ENCODE results near the gene DLG2. TPM values are rescaled to one million over a fixed set of nuclear protein-coding genes. Genes with fewer than 3 reads are reported as not detected.

The DLG2 gene
- total RNA-seq, 4 donors from 2014 or later, result 2.9 to 30.2 (median 22.6) TPM

DNA sequence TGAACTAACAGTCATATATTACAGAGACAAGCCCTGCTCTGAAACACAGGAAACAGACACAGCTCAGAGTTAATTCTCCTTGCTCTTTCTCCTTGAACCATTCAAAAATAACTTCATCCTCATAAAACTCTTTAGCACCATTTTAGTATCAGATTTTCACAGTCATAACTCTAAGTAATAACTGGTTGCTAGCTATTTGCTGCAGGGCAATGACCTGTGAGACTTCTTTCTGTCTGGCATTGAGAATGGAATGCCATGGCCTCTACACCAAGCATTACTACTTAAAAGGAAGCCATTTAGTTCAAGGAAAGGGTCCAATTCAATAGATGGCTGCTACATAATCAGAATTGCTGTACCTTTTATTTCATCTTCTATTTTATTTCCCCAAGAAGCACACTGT is 2154.3 kb downstream of the DLG2 start:
- TF ChIP-seq POLR2A (IDR thresholded peaks at IDR 0.05), result no peak
- no peak for TF ChIP-seq CTCF (IDR thresholded peaks at IDR 0.05)
- Histone ChIP-seq H3K4me3 (no peak overlapping the region), H3K36me3 (no peaks in the 10 kb centered on the region), H3K9me3 (no peaks in the 10 kb centered on the region), H3K27ac (peak overlapping the region; percentile 42 to 58), H3K4me1 (no peaks in the 10 kb centered on the region), H3K27me3 (no peaks in the 10 kb centered on the region)
- intact Hi-C loops (cut with DNase I; ENCODE audit: low total_unique reads), result no loop called here
- DNase-seq, result no peak

- H3K27me3 ChIP-seq, result no peaks in the 10 kb centered on the region
- no peaks in the 10 kb centered on the region for H3K36me3 ChIP-seq
- intact Hi-C loops (cut with DNase I; ENCODE audit: low total_unique reads), result no loop called here
- H3K4me1 ChIP-seq, result no peaks in the 10 kb centered on the region
- peak overlapping the region; percentile 42 to 58 for H3K27ac ChIP-seq
- H3K9me3 ChIP-seq, result no peaks in the 10 kb centered on the region
- H3K4me3 ChIP-seq, result no peak overlapping the region
- TF ChIP-seq CTCF (IDR thresholded peaks at IDR 0.05) (no peak), POLR2A (IDR thresholded peaks at IDR 0.05) (no peak)
- DNase-seq, result no peak
Observed at GRCh38 chr11:83471831-83472727, 2155.1 kb downstream of the DLG2 start.

DNA sequence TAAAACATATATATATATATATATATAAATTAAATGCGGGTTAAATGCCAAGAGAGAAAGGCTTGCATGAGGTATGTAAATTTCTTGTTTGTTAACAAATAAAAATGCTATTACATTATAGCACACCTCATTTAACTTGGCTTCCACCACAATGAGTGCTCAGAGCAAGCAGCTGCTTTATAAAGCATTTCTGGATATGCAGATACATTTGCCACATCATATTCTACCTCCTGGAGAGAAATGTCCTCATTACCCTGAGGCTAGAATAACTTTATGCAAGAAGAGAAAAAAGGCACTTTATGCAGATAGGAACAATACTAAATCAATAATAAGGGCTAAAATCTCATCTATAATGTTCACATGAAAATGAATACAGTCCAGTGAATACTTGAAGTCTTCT is 2159.3 kb downstream of the DLG2 start:
- no peak overlapping the region for H3K4me3 ChIP-seq
- no peaks in the 10 kb centered on the region for H3K27me3 ChIP-seq
- no peak overlapping the region for H3K27ac ChIP-seq
- DNase-seq, result no peak
- no peaks in the 10 kb centered on the region for H3K9me3 ChIP-seq
- H3K4me1 ChIP-seq, result no peaks in the 10 kb centered on the region
- TF ChIP-seq POLR2A (IDR thresholded peaks at IDR 0.05) (no peak), CTCF (IDR thresholded peaks at IDR 0.05) (no peak)
- intact Hi-C loops (cut with DNase I; ENCODE audit: low total_unique reads), result no loop called here
- no peaks in the 10 kb centered on the region for H3K36me3 ChIP-seq

DNA sequence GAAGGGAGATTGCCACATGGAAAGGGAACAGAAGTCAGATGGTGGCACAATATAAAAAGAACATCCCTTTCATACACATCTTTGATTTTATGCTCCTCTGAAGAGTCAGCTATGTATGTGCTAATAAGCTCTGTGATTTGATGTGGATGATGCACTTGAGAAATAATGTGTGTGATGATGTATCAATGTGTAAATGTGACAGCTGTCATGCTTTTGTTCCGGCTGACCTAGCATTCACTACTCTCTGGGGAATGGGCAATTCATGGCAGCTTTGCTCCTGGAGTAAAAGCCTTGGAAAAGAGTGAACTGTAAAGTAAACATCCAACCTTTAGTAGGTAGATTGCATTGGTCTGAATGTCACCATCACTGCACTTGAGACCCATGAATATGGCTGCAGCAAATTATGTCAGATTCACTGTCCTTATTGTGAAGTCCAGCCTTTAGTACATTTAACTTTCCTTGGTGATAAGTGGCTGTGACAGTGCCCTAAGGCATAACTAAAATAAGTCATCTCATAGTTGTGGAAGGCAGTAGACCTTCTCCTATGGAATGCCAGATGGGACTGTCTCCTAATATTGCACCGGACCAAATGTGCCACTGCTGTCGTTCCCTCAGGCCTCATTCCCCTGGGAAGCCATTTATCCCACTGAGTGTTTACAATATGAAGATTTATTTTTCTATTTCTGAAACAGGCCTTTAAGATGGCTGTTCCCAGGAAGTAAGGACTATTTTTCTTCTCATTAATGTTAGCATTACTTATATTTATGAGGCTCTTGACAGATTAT is 2162.8 kb downstream of the DLG2 start:
- Histone ChIP-seq H3K4me1 (no peaks in the 10 kb centered on the region), H3K9me3 (no peaks in the 10 kb centered on the region), H3K27me3 (no peaks in the 10 kb centered on the region), H3K27ac (no peak overlapping the region), H3K4me3 (no peak overlapping the region), H3K36me3 (no peaks in the 10 kb centered on the region)
- DNase-seq, result no peak
- TF ChIP-seq CTCF (IDR thresholded peaks at IDR 0.05), result no peak
- TF ChIP-seq POLR2A (IDR thresholded peaks at IDR 0.05), result no peak
- intact Hi-C loops (cut with DNase I; ENCODE audit: low total_unique reads), result no loop called here

DNA sequence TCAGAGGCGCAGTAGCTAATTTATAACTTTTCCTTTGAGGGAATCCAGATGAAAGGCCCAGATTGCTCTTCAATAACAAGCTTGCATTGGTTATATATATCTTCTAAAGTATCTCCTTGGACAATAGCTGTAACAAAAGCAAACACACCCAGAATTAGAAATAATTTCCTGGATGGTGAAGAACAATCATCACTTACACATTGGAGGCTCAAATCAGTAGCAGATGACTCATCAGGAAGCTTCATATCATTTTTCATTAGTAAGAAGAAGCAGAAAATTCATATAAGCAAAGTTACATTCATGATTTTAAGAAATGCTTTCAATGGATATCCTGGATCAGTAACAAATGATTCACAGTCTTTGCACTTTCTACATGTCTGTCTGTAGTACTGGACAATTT is 2167.3 kb downstream of the DLG2 start:
- Histone ChIP-seq H3K9me3 (no peaks in the 10 kb centered on the region), H3K27me3 (no peaks in the 10 kb centered on the region), H3K36me3 (no peaks in the 10 kb centered on the region), H3K4me1 (no peaks in the 10 kb centered on the region), H3K27ac (no peak overlapping the region), H3K4me3 (no peak overlapping the region)
- intact Hi-C loops (cut with DNase I; ENCODE audit: low total_unique reads), result no loop called here
- TF ChIP-seq POLR2A (IDR thresholded peaks at IDR 0.05), result no peak
- no peak for TF ChIP-seq CTCF (IDR thresholded peaks at IDR 0.05)
- no peak for DNase-seq

Data from uterus (tissue), 4 donors.